Naive thymus-derived CD4-positive, alpha-beta T cell (primary cell): ENCODE data around the gene ATG9B. TPM values are rescaled to one million over a fixed set of nuclear protein-coding genes. Genes with fewer than 3 reads are reported as not detected.

Experiments
- ATAC-seq: fragments of 150-1000 bp; cut with Tn5 transposase; 2 replicates; pipeline ENCODE4 v1.10.0; 2021; ENCODE audit warnings: mild to moderate bottlenecking, moderate library complexity
- CTCF ChIA-PET: fragments of 350-600 bp; sonication (Branson Sonifier 250); formaldehyde crosslinking; loops from one replicate; lab custom pipeline; 2021; ENCODE audit warnings: antibody characterized with exemption; lab: Charles Lee
- POLR2A ChIA-PET: fragments of 350-600 bp; sonication (Branson Sonifier 250); formaldehyde crosslinking; loops from one replicate; lab custom pipeline; 2021; ENCODE audit warnings: antibody characterized with exemption, inconsistent platforms; lab: Charles Lee
- DNase-seq, 9 donors: peaks; one replicate each; pipeline versions ENCODE4 v3.0.0 to v3.0.0-alpha.2; 2020 to 2022; ENCODE audit warnings: mixed read lengths in 1 of 9
- H3K27ac ChIP-seq: one replicate; pipeline ENCODE4 v1.7.0; 2013; ENCODE audit warnings: mild to moderate bottlenecking, low read depth, low read length, moderate library complexity
- H3K27me3 ChIP-seq, 2 donors: one replicate each; pipeline ENCODE4 v1.7.0; 2013; ENCODE audit warnings: low read length in 2 of 2, mild to moderate bottlenecking in 2 of 2, moderate library complexity in 2 of 2; ENCODE audit not compliant: control insufficient read depth in 2 of 2, insufficient read depth in 2 of 2
- H3K36me3 ChIP-seq, 3 experiments: 1 replicate in 2 of 3; 2 replicates in 1 of 3; pipeline ENCODE4 v1.7.0; 2013; ENCODE audit warnings: low read length in 3 of 3, mild to moderate bottlenecking in 3 of 3, moderate library complexity in 1 of 3; ENCODE audit not compliant: insufficient read depth in 3 of 3, control insufficient read depth in 2 of 3
- H3K4me1 ChIP-seq, 2 donors: one replicate each; pipeline ENCODE4 v1.7.0; 2013; ENCODE audit warnings: low read length in 2 of 2, mild to moderate bottlenecking in 2 of 2, moderate library complexity in 1 of 2; ENCODE audit not compliant: control insufficient read depth in 2 of 2, insufficient read depth in 2 of 2
- H3K4me3 ChIP-seq: 2 replicates; pipeline ENCODE4 v1.7.0; 2013; ENCODE audit warnings: mild to moderate bottlenecking, low read length
- H3K9me3 ChIP-seq, 3 experiments: 1 replicate in 2 of 3; 2 replicates in 1 of 3; pipeline ENCODE4 v1.7.0; 2013; ENCODE audit warnings: low read length in 3 of 3; ENCODE audit not compliant: control insufficient read depth in 2 of 3
- H3K27ac Mint-ChIP-seq, 9 donors: one replicate each; pipeline ENCODE4 v1.8.0; 2020 to 2022; ENCODE audit warnings: mixed read lengths in 9 of 9, mild to moderate bottlenecking in 8 of 9, moderate library complexity in 5 of 9, inconsistent platforms in 2 of 9
- H3K27me3 Mint-ChIP-seq, 5 donors: one replicate each; pipeline ENCODE4 v1.8.0; 2021 to 2022; ENCODE audit warnings: mixed read lengths in 5 of 5, mild to moderate bottlenecking in 1 of 5
- H3K36me3 Mint-ChIP-seq, 5 donors: one replicate each; pipeline ENCODE4 v1.8.0; 2020 to 2022; ENCODE audit warnings: mixed read lengths in 5 of 5, mild to moderate bottlenecking in 3 of 5, inconsistent platforms in 1 of 5
- H3K4me1 Mint-ChIP-seq, 7 donors: one replicate each; pipeline ENCODE4 v1.8.0; 2020 to 2022; ENCODE audit warnings: mixed read lengths in 7 of 7, mild to moderate bottlenecking in 3 of 7, inconsistent platforms in 1 of 7
- H3K4me3 Mint-ChIP-seq, 10 donors: one replicate each; pipeline ENCODE4 v1.8.0; 2020 to 2022; ENCODE audit warnings: mild to moderate bottlenecking in 10 of 10, mixed read lengths in 10 of 10, moderate library complexity in 6 of 10, inconsistent platforms in 2 of 10
- H3K9me3 Mint-ChIP-seq, 11 donors: one replicate each; pipeline ENCODE4 v1.8.0; 2020 to 2022; ENCODE audit warnings: mixed read lengths in 11 of 11, mild to moderate bottlenecking in 4 of 11, inconsistent platforms in 1 of 11, moderate library complexity in 1 of 11
- intact Hi-C, 2 donors: fragments of 100-400 bp; cut with micrococcal nuclease; formaldehyde crosslinking; loops; one replicate each; pipeline ENCODE4 v1.15.1; 2023
- polyA plus RNA-seq, 2 donors: library from polyadenylated mRNA; unstranded; fragments of 300-500 nt; fragmentation: Illumina TruSeq; gene quantifications; one replicate each; pipeline ENCODE4 v1.2.3, GENCODE V29; 2021
- total RNA-seq, 6 experiments: library from RNA in 5 of 6; stranded (reverse) in 5 of 6; gene quantifications; 1 replicate in 5 of 6; 2 replicates in 1 of 6; pipeline ENCODE4 v1.2.3 and lab custom pipeline; 2021 to 2026

ATG9B gene
- total and polyA plus RNA-seq, 7 experiments from 2014 or later = 11.3 to 49.4 (median 27.0) TPM

DNA sequence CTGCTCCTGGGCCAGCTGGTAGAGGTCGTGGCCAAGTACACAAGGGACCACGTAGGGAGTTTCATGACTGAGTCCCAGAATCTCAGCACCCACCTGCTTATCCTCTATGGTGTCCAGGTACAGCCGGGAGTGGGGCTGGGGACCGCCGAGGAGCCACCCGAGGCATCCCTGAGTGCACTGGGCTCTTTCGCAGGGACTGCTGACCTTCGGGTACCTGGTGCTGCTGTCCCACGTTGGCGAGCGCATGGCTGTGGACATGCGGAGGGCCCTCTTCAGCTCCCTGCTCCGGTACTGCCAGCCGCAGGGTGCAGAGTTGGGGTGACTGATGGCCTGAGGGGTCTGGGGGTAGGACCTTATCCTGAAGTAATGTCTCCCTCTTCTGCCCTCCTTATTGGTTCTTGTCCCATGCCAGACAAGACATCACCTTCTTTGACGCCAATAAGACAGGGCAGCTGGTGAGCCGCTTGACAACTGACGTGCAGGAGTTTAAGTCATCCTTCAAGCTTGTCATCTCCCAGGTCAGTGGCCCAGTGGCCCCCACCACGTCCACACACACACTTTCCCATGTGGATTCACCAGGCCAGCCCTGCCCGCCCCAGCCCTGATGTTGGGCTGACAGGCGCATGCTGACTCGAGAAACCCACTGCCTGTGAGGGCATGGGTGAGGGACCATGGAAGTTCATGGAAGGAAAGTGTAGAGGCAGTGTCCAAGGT, 10.2 kb upstream of the ATG9B start:
- Mint-ChIP-seq H3K27me3 (no peaks in the 10 kb centered on the region), H3K4me3 (no peak overlapping the region), H3K36me3 (peaks cover 0 to 17% (median 0%) of the 10 kb centered on the region in 5 donors), H3K9me3 (no peaks in the 10 kb centered on the region), H3K4me1 (peaks cover 5 to 19% (median 14%) of the 10 kb centered on the region in 7 donors), H3K27ac (no peak overlapping the region)
- Histone ChIP-seq H3K27ac (no peak overlapping the region), H3K4me3 (no peak overlapping the region), H3K4me1 (no peaks in the 10 kb centered on the region), H3K36me3 (peaks cover 0 to 69% (median 12%) of the 10 kb centered on the region in 3 experiments), H3K9me3 (no peaks in the 10 kb centered on the region), H3K27me3 (no peaks in the 10 kb centered on the region)
- ChIA-PET POLR2A (no interaction called here), CTCF (interaction anchor here (0.8 kb wide), 1 partner anchor 20 kb away, joined by 3 read pairs; no protein-coding TSS in a partner anchor)
- intact Hi-C loops = no loop called here
- DNase-seq = no peak
- ATAC-seq = no peak

DNA sequence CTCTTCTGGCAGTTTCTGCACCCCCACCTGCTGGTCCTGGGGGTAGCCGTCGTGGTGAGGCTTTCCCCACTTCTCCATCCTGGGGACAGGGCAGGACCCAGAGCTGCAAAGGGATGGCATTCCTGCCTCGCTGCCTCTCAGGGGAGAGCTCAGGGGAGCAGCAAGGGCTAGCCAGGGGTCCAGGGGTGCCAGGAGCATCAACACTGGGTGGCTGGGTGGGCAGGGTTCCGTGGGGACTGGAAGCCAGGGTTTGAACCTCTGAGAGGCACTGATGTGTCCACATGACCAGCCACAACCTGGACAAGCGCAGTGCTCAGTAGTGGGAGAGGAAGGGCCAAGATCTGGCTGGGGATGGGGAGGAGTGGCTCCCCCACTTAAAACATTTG, 9.6 kb upstream of the ATG9B start:
- no peak overlapping the region for H3K27ac ChIP-seq
- no peaks in the 10 kb centered on the region for H3K27me3 ChIP-seq
- H3K36me3 ChIP-seq = peaks cover 0 to 69% (median 12%) of the 10 kb centered on the region in 3 experiments
- peaks cover 3% of the 10 kb centered on the region in 2 donors for H3K4me1 ChIP-seq
- H3K4me3 Mint-ChIP-seq = no peak overlapping the region
- CTCF ChIA-PET = interaction anchor here (0.8 to 1.3 kb wide), 2 partner anchors 19 to 77 kb away, joined by 3 to 5 read pairs; no protein-coding TSS in a partner anchor
- no peaks in the 10 kb centered on the region for H3K9me3 Mint-ChIP-seq
- DNase-seq (no peak), ATAC-seq (no peak)
- peak overlapping the region in 1 of 9 donors; percentile 23 for H3K27ac Mint-ChIP-seq
- peaks cover 9 to 21% (median 17%) of the 10 kb centered on the region in 7 donors for H3K4me1 Mint-ChIP-seq
- POLR2A ChIA-PET = no interaction called here
- no peak overlapping the region for H3K4me3 ChIP-seq
- H3K9me3 ChIP-seq = no peaks in the 10 kb centered on the region
- intact Hi-C loops = no loop called here
- peaks cover 0 to 17% (median 0%) of the 10 kb centered on the region in 5 donors for H3K36me3 Mint-ChIP-seq
- no peaks in the 10 kb centered on the region for H3K27me3 Mint-ChIP-seq

GRCh38 chr7:151032936-151033863, 8.9 kb upstream of the ATG9B start:
- ChIA-PET POLR2A (interaction anchor here (0.9 kb wide), 1 partner anchor 23 kb away, joined by 3 read pairs; no protein-coding TSS in a partner anchor), CTCF (interaction anchor here (0.7 to 1.3 kb wide), 3 partner anchors 19 to 88 kb away, joined by 3 to 5 read pairs (median 3); no protein-coding TSS in a partner anchor)
- DNase-seq = no peak
- Mint-ChIP-seq H3K4me3 (no peak overlapping the region), H3K4me1 (peaks cover 13 to 28% (median 19%) of the 10 kb centered on the region in 7 donors), H3K27me3 (peaks cover 0 to under 1% (median 0%) of the 10 kb centered on the region in 5 donors), H3K36me3 (peaks cover 0 to 17% (median 0%) of the 10 kb centered on the region in 5 donors), H3K27ac (peak overlapping the region in 1 of 9 donors; percentile 23), H3K9me3 (no peaks in the 10 kb centered on the region)
- peaks cover 6% of the 10 kb centered on the region in 2 donors for H3K4me1 ChIP-seq
- H3K4me3 ChIP-seq = no peak overlapping the region
- no peaks in the 10 kb centered on the region for H3K27me3 ChIP-seq
- H3K9me3 ChIP-seq = no peaks in the 10 kb centered on the region
- no peak overlapping the region for H3K27ac ChIP-seq
- intact Hi-C loops = no loop called here
- ATAC-seq = no peak
- H3K36me3 ChIP-seq = peaks cover 0 to 67% (median 12%) of the 10 kb centered on the region in 3 experiments

DNA sequence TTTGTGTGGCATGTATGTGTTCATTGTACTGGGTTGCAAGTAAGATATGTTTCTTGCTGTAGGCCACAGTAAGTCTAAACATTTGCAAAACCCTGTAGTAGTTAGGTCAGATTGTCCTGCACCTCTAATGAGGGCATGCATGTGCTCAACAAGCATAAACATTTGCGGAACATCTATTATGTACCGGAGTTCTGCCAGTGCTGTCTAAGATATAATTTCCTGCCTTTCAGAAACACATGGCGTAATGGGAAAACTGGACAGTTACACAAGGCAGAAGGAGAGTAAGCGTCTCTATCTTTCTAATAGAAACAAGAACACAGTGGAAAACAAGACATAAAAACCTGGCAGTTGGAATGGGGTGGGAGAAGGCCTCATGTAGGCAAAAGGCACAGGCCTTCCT, 6.7 kb upstream of the ATG9B start:
- no peak for ATAC-seq
- CTCF ChIA-PET = interaction anchor here (0.6 kb wide), 2 partner anchors 17 to 624 kb away, joined by 3 read pairs; no protein-coding TSS in a partner anchor
- Histone ChIP-seq H3K27me3 (no peaks in the 10 kb centered on the region), H3K36me3 (peaks cover 0 to 46% (median 12%) of the 10 kb centered on the region in 3 experiments), H3K4me1 (peaks cover 6% of the 10 kb centered on the region in 2 donors), H3K9me3 (no peaks in the 10 kb centered on the region), H3K4me3 (no peak overlapping the region), H3K27ac (no peak overlapping the region)
- Mint-ChIP-seq H3K4me1 (peaks cover 20 to 40% (median 29%) of the 10 kb centered on the region in 7 donors), H3K36me3 (peaks cover 0 to 11% (median 0%) of the 10 kb centered on the region in 5 donors), H3K9me3 (no peaks in the 10 kb centered on the region), H3K27ac (peak overlapping the region in 2 of 9 donors; percentile 23 to 58), H3K27me3 (peaks cover 0 to 4% (median 0%) of the 10 kb centered on the region in 5 donors), H3K4me3 (peak overlapping the region in 1 of 10 donors; percentile 19)
- DNase-seq = no peak
- intact Hi-C loops = no loop called here
- POLR2A ChIA-PET = interaction anchor here (1.2 kb wide), 1 partner anchor 52 kb away, joined by 3 read pairs; the partner anchor contains the start of gene TMUB1

- no peaks in the 10 kb centered on the region for H3K27me3 ChIP-seq
- peak overlapping the region; percentile 83 to 98 (median 92) for H3K4me3 Mint-ChIP-seq
- POLR2A ChIA-PET = interaction anchor here (0.6 to 1.8 kb wide), 15 partner anchors 11 to 79 kb away, joined by 3 to 28 read pairs (median 7); partner anchors contain the start of genes CDK5, FASTK, SLC4A2 and TMUB1
- H3K4me3 ChIP-seq = peak overlapping the region; percentile 78
- no peak for ATAC-seq
- peaks cover 0 to 11% (median 0%) of the 10 kb centered on the region in 5 donors for H3K36me3 Mint-ChIP-seq
- CTCF ChIA-PET = interaction anchor here (0.6 to 2.1 kb wide), 9 partner anchors 10 to 80 kb away, joined by 3 to 12 read pairs (median 4); no protein-coding TSS in a partner anchor
- peaks cover 20 to 40% (median 29%) of the 10 kb centered on the region in 7 donors for H3K4me1 Mint-ChIP-seq
- peaks cover 0 to 26% (median 0%) of the 10 kb centered on the region in 3 experiments for H3K36me3 ChIP-seq
- H3K4me1 ChIP-seq = peaks cover 6% of the 10 kb centered on the region in 2 donors
- DNase-seq = no peak
- no peaks in the 10 kb centered on the region for H3K9me3 ChIP-seq
- intact Hi-C loops = loop anchor here (1.0 to 10.0 kb wide), 14 partner anchors 11 to 1902 kb away; partner anchors contain the start of genes ABCF2 (in 2 of the 2), FASTK (in 2 of the 2), NUB1 (in 2 of the 2) and ACTR3C (in 1 of the 2)
- H3K9me3 Mint-ChIP-seq = no peaks in the 10 kb centered on the region
- peak overlapping the region; percentile 94 for H3K27ac ChIP-seq
- peak overlapping the region; percentile 95 to 100 (median 99) for H3K27ac Mint-ChIP-seq
- peaks cover 0 to 6% (median 0%) of the 10 kb centered on the region in 5 donors for H3K27me3 Mint-ChIP-seq
Measured at GRCh38 chr7:151028948-151029501, 4.7 kb upstream of the ATG9B start.
